B cell (primary cell): ENCODE measurements around the gene ZNF354C. TPM values are rescaled to one million over a fixed set of nuclear protein-coding genes. Genes with fewer than 3 reads are reported as not detected.

ENCODE experiments used
- ATAC-seq: fragments of 200-7000 bp; cut with Tn5 transposase; one replicate; pipeline ENCODE4 v1.10.0; 2021; ENCODE audit warnings: low read depth, mild to moderate bottlenecking, moderate number of reproducible peaks, moderate library complexity
- CTCF ChIA-PET: fragments of 350-600 bp; sonication (Branson Sonifier 250); formaldehyde crosslinking; loops from one replicate; lab custom pipeline; 2021; ENCODE audit warnings: antibody characterized with exemption, inconsistent platforms; lab: Charles Lee
- POLR2A ChIA-PET: fragments of 350-600 bp; sonication (Branson Sonifier 250); formaldehyde crosslinking; loops from one replicate; lab custom pipeline; 2021; ENCODE audit warnings: antibody characterized with exemption; lab: Charles Lee
- DNase-seq: peaks from one replicate; pipeline ENCODE4 v3.0.0; 2013
- H2AFZ ChIP-seq: 2 replicates; pipeline ENCODE4 v1.6.1; 2012; ENCODE audit warnings: mild to moderate bottlenecking, low read depth, low read length; ENCODE audit not compliant: insufficient read depth, poor library complexity, severe bottlenecking
- H3K27ac ChIP-seq, 2 donors: 1 replicate in 1 of 2; 2 replicates in 1 of 2; pipeline ENCODE4 v1.5.1; 2012 to 2013; ENCODE audit warnings: low read length in 2 of 2, mild to moderate bottlenecking in 2 of 2, moderate library complexity in 1 of 2
- H3K27me3 ChIP-seq, 4 experiments: fragments of 200-600 bp in 1 of 4; sonication (generic) in 1 of 4; replicated peaks in 1 of 4; 1 replicate in 2 of 4; 2 replicates in 2 of 4; pipeline versions ENCODE4 v1.6.1 to v1.7.0; 2013 to 2016; ENCODE audit warnings: low read length in 3 of 4, mild to moderate bottlenecking in 2 of 4, mixed read lengths in 1 of 4, moderate library complexity in 1 of 4; ENCODE audit not compliant: insufficient read depth in 4 of 4, control insufficient read depth in 3 of 4; ENCODE audit errors: control extremely low read depth in 1 of 4
- H3K36me3 ChIP-seq, 2 experiments: replicated peaks in 1 of 2; 1 replicate in 1 of 2; 2 replicates in 1 of 2; pipeline versions ENCODE4 v1.6.1 to v1.7.1; 2013; ENCODE audit warnings: low read length in 1 of 2; ENCODE audit not compliant: insufficient read depth in 2 of 2, control insufficient read depth in 1 of 2; ENCODE audit errors: control extremely low read depth in 1 of 2, extremely low read depth in 1 of 2
- H3K4me1 ChIP-seq, 2 donors: fragments of 200-600 bp in 1 of 2; sonication (generic) in 1 of 2; 1 replicate in 1 of 2; 2 replicates in 1 of 2; pipeline versions ENCODE4 v1.5.1 to v1.6.1; 2013 to 2017; ENCODE audit warnings: low read length in 2 of 2; ENCODE audit not compliant: control insufficient read depth in 2 of 2, insufficient read depth in 2 of 2
- H3K4me2 ChIP-seq: replicated peaks from 2 replicates; pipeline ENCODE3; 2012; ENCODE audit warnings: mild to moderate bottlenecking, low read depth, low read length; ENCODE audit not compliant: poor library complexity, severe bottlenecking
- H3K4me3 ChIP-seq, 5 experiments: fragments of 200-600 bp in 1 of 5; sonication (generic) in 1 of 5; 1 replicate in 3 of 5; 2 replicates in 2 of 5; pipeline versions ENCODE4 v1.5.1 to v1.7.0; 2011 to 2016; ENCODE audit warnings: low read length in 4 of 5, mild to moderate bottlenecking in 4 of 5, low read depth in 2 of 5, control low read depth in 1 of 5, moderate library complexity in 1 of 5; ENCODE audit not compliant: insufficient read depth in 1 of 5; ENCODE audit errors: control extremely low read depth in 1 of 5, extremely low read depth in 1 of 5
- H3K79me2 ChIP-seq: fragments of 200-600 bp; sonication (generic); one replicate; pipeline ENCODE4 v1.6.0; 2016; ENCODE audit warnings: low read length; ENCODE audit not compliant: control insufficient read depth, insufficient read depth
- H3K9ac ChIP-seq: fragments of 200-600 bp; sonication (generic); 2 replicates; pipeline ENCODE4 v1.6.1; 2017; ENCODE audit warnings: mild to moderate bottlenecking, low read length, moderate library complexity
- H3K9me3 ChIP-seq, 3 donors: one replicate each; pipeline versions ENCODE4 v1.6.1 to v1.7.1; 2013; ENCODE audit warnings: low read length in 2 of 3; ENCODE audit not compliant: control insufficient read depth in 2 of 3, insufficient read depth in 1 of 3; ENCODE audit errors: control extremely low read depth in 1 of 3
- H4K20me1 ChIP-seq: 2 replicates; pipeline ENCODE4 v1.6.0; 2012; ENCODE audit warnings: mild to moderate bottlenecking, low read length; ENCODE audit not compliant: insufficient read depth, control insufficient read depth, poor library complexity, severe bottlenecking
- H3K27ac Mint-ChIP-seq: one replicate; pipeline ENCODE4 v1.8.0; 2021; ENCODE audit warnings: mixed read lengths
- H3K27me3 Mint-ChIP-seq: one replicate; pipeline ENCODE4 v1.8.0; 2021; ENCODE audit warnings: mixed read lengths
- H3K4me1 Mint-ChIP-seq: one replicate; pipeline ENCODE4 v1.8.0; 2021; ENCODE audit warnings: mixed read lengths
- H3K4me3 Mint-ChIP-seq: one replicate; pipeline ENCODE4 v1.8.0; 2021; ENCODE audit warnings: mixed read lengths
- H3K9me3 Mint-ChIP-seq: one replicate; pipeline ENCODE4 v1.8.0; 2022; ENCODE audit warnings: mixed read lengths; ENCODE audit not compliant: insufficient read depth
- EZH2 ChIP-seq: IDR thresholded peaks from 2 replicates; pipeline ENCODE4 v1.6.1; 2012; ENCODE audit warnings: borderline replicate concordance, low read depth, mild to moderate bottlenecking, moderate library complexity, low read length; ENCODE audit not compliant: insufficient read depth, poor library complexity, severe bottlenecking
- WGBS: methylation state at CpG from one replicate; pipeline ENCODE4 v1.1.5; 2013; ENCODE audit warnings: missing lambda C conversion rate; ENCODE audit not compliant: insufficient coverage; 5-methylcytosine and 5-hydroxymethylcytosine counted together
- intact Hi-C: fragments of 100-400 bp; cut with micrococcal nuclease; formaldehyde crosslinking; loops from one replicate; pipeline ENCODE4 v1.10.0; 2022
- polyA plus RNA-seq: library from polyadenylated mRNA; depleted of rRNA; stranded (reverse); fragments of >200 nt; gene quantifications from 2 replicates; pipeline ENCODE4 v1.2.3, GENCODE V29; 2012
- total RNA-seq, 2 donors: library from RNA; stranded (reverse); fragments of 120-200 nt in 1 of 2; gene quantifications; 1 replicate in 1 of 2; 2 replicates in 1 of 2; pipeline versions ENCODE4 v1.2.3 to v1.2.4, GENCODE V29; 2013 to 2022
- TF ChIP-seq, protein P1 (sequence below): fragments of 200-600 bp; IDR thresholded peaks from one replicate; pipeline ENCODE4 v1.8.0; 2022; ENCODE audit warnings: antibody characterized with exemption, mild to moderate bottlenecking

The ZNF354C gene
- total and polyA plus RNA-seq, 2 donors (not counting 1 experiment from before 2014, with no cell fraction given) = 2.2 to 9.5 TPM

DNA sequence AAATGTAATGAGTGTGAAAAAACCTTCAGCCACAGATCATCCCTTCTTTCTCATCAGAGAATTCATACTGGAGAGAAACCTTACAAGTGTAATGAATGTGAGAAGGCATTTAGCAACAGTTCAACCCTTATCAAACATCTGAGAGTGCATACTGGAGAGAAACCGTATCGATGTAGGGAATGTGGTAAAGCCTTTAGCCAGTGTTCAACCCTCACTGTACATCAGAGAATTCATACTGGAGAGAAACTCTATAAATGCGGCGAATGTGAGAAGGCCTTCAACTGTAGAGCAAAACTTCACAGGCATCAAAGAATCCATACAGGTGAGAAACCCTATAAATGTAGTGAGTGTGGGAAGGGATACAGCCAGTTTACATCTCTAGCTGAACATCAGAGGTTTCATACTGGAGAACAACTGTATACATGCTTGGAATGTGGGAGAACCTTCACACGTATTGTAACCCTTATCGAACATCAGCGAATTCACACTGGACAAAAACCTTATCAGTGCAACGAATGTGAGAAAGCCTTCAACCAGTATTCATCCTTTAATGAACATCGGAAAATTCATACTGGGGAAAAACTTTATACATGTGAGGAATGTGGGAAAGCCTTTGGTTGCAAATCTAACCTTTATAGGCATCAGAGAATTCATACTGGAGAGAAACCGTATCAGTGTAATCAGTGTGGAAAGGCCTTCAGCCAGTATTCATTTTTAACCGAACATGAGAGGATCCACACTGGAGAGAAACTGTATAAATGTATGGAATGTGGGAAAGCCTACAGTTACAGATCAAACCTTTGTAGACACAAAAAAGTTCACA, 19.2 kb downstream of the ZNF354C start:
- Histone ChIP-seq H3K27ac (no peak overlapping the region), H3K36me3 (peaks cover 25 to 38% of the 10 kb centered on the region in 2 experiments), H3K9me3 (peaks cover 32 to 94% (median 44%) of the 10 kb centered on the region in 3 donors), H2AFZ (no peak overlapping the region), H3K27me3 (no peaks in the 10 kb centered on the region), H3K9ac (no peak overlapping the region), H4K20me1 (no peaks in the 10 kb centered on the region), H3K79me2 (no peaks in the 10 kb centered on the region), H3K4me2 (no peak overlapping the region), H3K4me3 (peak overlapping the region in 1 of 5 experiments; percentile 4), H3K4me1 (no peaks in the 10 kb centered on the region)
- Mint-ChIP-seq H3K27me3 (no peaks in the 10 kb centered on the region), H3K27ac (no peak overlapping the region), H3K4me3 (no peak overlapping the region), H3K4me1 (no peaks in the 10 kb centered on the region), H3K9me3 (peaks cover 48% of the 10 kb centered on the region)
- ATAC-seq (no peak), DNase-seq (no peak)
- intact Hi-C loops = no loop called here
- ChIA-PET CTCF (no interaction called here), POLR2A (no interaction called here)
- no peak for TF ChIP-seq EZH2
- TF ChIP-seq, protein P1, sequence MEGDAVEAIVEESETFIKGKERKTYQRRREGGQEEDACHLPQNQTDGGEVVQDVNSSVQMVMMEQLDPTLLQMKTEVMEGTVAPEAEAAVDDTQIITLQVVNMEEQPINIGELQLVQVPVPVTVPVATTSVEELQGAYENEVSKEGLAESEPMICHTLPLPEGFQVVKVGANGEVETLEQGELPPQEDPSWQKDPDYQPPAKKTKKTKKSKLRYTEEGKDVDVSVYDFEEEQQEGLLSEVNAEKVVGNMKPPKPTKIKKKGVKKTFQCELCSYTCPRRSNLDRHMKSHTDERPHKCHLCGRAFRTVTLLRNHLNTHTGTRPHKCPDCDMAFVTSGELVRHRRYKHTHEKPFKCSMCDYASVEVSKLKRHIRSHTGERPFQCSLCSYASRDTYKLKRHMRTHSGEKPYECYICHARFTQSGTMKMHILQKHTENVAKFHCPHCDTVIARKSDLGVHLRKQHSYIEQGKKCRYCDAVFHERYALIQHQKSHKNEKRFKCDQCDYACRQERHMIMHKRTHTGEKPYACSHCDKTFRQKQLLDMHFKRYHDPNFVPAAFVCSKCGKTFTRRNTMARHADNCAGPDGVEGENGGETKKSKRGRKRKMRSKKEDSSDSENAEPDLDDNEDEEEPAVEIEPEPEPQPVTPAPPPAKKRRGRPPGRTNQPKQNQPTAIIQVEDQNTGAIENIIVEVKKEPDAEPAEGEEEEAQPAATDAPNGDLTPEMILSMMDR = no peak
- WGBS = no CpG with 5 or more reads among the region's 11 CpGs

DNA sequence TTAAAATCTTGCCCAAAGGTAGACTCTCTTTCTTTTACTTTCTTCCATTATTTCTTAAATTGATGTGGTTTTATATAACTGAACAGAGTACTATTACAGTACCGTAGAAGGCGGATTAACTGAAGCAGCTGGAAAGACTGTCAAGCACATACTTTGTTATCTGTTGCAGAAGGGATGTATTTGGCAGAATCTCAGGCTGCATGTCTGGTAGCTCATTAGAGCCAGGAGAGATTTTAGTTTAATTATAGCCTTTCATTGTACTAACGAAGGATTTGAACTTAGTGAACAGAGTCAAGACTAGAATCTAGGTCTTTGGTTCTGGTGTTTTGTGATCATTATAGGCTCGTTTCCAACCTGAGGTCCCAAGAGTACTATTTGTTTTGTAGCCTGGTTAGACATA, 20.6 kb downstream of the ZNF354C start:
- H3K4me2 ChIP-seq = no peak overlapping the region
- no peaks in the 10 kb centered on the region for H3K27me3 Mint-ChIP-seq
- no peaks in the 10 kb centered on the region for H3K79me2 ChIP-seq
- H2AFZ ChIP-seq = no peak overlapping the region
- no peak overlapping the region for H3K4me3 Mint-ChIP-seq
- intact Hi-C loops = no loop called here
- no peaks in the 10 kb centered on the region for H3K27me3 ChIP-seq
- DNase-seq (no peak), ATAC-seq (no peak)
- CTCF ChIA-PET = no interaction called here
- H3K9me3 ChIP-seq = peaks cover 31 to 98% (median 37%) of the 10 kb centered on the region in 3 donors
- 100% methylated on average over 1 of the region's 4 CpGs for whole genome bisulfite sequencing
- TF ChIP-seq, protein P1 = no peak
- no peak for TF ChIP-seq EZH2
- no peaks in the 10 kb centered on the region for H3K4me1 ChIP-seq
- H3K36me3 ChIP-seq = peaks cover 23 to 38% of the 10 kb centered on the region in 2 experiments
- H3K9ac ChIP-seq = no peak overlapping the region
- POLR2A ChIA-PET = no interaction called here
- no peak overlapping the region for H3K27ac Mint-ChIP-seq
- no peaks in the 10 kb centered on the region for H4K20me1 ChIP-seq
- peaks cover 48% of the 10 kb centered on the region for H3K9me3 Mint-ChIP-seq
- H3K4me1 Mint-ChIP-seq = no peaks in the 10 kb centered on the region
- H3K27ac ChIP-seq = no peak overlapping the region
- H3K4me3 ChIP-seq = no peak overlapping the region
